SKM-1 (cell line): Measurements from ENCODE around the gene ELFN1.

Experiments used
- DNase-seq: peaks from one replicate; lab custom pipeline; 2025; ENCODE audit not compliant: unreplicated experiment; lab: John Stamatoyannopoulos, UW

Gene ELFN1

DNA sequence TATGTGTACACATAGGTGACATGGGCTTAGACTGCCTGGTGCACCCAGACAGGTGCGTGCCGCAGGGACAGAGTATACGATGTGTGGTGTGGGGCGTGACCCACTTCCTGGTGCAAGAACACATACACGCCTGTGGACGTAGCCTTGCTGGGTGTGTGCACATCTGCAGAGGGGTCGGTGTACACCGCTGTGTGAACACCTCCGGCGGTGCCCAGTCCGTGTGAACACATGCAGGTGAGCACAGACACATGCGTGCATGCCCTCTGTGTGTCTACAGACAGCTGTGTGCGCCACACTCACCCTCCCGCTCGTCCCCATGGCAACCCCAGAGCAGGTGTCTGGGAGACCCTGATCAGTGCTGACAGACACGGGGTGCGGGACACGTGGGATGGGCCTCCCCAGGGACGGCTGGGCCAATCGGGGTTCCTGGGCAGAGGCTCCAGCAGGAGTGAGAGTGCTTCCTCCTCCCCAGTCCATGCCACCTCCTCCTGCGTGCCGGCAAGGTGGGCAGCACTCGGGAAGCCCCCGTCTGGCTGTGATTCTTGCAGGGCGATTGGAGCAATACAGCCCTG, 23.4 kb downstream of the ELFN1 start:
- no peak for DNase-seq

GRCh38 chr7:1693991-1694524, 24.0 kb downstream of the ELFN1 start:
- no peak for DNase-seq

GRCh38 chr7:1694611-1695511, 24.8 kb downstream of the ELFN1 start:
- DNase-seq = no peak

DNA sequence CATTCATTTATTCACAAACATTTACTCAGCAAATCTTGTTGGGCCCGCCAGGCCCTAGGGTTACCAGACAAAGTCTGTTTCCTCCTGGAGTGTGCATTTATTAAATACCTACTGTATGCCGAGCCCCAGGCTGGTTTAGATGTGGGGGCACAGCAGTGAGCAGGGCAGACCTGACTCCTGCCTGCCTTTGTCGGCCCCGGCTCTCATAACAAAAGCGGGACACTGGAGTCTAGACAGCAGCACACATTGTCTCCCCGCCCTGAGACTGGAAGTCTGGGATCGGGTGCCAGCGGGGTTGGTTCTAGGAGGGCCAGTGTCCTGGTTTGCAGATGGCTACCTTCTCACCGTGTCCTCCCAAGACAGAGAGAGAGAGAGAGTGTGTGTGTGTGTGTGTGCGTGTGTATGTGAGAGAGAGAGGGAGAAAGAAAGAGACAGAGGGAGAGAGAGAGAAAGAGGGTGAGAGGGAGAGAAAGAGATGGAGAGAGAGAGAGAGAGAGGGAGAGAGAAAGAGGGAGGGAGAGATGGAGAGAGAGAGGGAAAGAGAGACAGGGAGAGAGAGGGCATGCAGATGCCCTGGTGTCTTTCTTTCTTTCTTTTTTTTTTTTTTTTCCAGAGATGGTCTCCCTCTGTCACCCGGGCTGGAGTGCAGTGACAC, 25.9 kb downstream of the ELFN1 start:
- no peak for DNase-seq

GRCh38 chr7:1696671-1697498, 26.8 kb downstream of the ELFN1 start:
- DNase-seq = no peak

DNA sequence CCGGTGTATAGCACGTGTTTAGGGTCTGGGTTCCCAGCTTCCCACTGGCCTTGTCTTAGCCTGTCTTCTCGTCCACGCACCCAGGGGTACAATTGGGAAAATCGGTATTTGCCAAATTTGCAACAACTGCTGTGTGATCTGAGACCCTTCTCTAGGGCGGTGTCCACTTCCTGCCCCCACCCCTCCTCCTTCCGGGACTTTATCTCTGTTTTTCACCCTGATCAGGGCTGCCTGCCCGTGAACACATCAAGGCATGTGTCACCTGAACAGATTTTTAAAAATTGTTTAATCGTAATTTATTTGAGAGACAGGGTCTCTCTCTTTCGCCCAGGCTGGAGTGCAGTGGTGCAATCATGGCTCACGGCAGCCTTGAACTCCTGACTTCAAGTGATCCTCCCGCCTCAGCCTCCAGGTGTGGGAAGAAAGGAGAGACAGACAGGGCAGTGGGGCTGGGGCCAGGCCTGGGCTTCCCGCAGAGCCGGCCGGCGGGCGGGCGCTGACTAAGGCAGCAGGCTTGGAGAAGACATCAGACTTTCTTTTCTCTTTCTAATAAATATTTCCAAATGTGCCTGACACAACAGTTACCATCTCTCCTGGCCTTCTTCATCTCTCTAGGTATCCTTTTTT, 27.5 kb downstream of the ELFN1 start:
- DNase-seq = no peak

- no peak for DNase-seq
These were observed 28.1 kb downstream of the ELFN1 start for GRCh38 chr7:1698201-1698600.

DNA sequence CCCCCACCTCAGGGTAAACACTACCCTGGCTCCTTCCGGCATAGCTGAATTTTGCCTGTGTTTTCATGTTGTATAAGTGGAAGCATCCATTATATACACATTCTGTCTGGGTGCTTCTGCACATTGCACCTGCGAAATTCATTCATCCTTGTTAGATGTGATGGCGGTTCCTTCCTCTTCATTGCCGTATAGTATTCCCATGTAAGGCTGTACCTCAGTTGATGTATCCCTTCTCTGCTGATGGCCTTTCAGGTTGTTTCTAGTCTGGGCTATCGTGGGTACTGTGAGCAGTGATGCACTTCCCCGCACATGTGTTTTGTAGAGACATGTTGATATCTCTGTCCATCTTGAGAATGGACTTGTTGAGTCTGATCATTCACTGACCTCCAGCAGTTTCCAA, 28.9 kb downstream of the ELFN1 start:
- no peak for DNase-seq

- no peak for DNase-seq
These were observed 30.0 kb downstream of the ELFN1 start for GRCh38 chr7:1700086-1700485.

- no peak for DNase-seq
These were observed 30.7 kb downstream of the ELFN1 start for GRCh38 chr7:1700536-1701333.

- no peak for DNase-seq
These were observed 32.6 kb downstream of the ELFN1 start for GRCh38 chr7:1702652-1703051.

DNA sequence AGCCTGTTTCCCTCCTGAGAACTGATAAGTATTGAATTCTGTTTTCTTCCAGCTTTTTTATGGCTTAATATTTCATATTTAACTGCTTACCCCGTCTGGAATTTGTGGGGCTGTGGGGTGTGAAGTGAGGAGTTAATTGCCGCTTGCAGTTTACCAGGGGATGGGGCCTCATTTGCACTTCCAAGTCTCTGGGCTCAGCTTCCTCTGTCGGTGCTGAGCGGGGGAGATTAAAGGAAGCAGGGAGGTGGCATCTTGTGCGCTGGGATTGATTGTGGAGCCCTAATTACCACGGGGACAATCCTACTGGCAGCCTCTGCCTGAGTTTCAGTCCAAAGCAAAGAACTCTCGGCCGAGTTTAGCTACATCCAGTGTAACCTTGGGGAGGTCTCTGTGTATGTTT, 33.4 kb downstream of the ELFN1 start:
- DNase-seq = no peak

GRCh38 chr7:1703871-1704810, 34.1 kb downstream of the ELFN1 start:
- DNase-seq = no peak

DNA sequence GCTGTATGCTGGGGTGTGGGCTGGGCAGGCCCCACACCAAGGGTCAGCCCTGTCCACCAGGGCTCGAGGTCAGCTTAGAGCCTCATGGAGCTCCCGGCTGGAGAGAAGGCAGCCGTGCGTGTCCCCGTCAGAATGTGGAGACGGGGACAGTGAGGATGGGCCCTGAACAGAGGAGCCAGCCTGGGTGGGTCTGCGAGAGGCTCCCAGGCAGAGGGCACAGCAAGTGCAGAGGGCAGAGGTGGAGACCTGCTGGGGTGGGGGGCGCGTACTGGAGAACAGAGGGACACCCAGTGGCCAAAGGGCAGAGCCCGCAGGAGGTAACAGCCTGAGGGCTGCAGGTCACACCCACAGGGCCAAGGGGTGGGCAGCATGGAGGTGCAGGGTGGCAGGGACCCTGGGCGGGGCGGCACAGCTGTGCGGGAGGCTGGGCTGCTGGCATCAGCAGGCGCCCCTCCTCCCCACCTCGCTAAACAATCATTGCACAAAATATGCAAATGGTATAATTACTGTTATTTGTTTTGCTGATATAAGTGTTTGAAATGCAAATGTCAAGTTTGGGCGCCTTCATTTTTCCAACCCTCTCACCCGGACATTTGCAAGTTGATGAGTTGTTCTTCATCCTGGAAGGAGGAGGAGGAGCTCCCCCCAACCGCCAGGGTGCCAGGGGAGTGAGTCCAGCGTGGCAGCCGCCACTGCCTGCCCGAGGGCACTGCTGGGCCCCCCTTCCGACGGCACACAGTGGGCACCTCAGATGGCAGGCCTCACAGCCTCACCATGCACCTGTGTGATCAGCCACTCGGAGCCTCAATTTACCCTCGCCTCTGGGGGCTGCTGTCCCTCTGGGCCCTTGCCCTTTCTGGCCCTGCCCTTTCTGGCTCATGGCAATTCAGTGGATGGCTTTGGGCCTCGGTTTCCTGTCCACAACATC, 35.0 kb downstream of the ELFN1 start:
- no peak for DNase-seq

GRCh38 chr7:1705856-1706255, 35.8 kb downstream of the ELFN1 start:
- DNase-seq = no peak

DNA sequence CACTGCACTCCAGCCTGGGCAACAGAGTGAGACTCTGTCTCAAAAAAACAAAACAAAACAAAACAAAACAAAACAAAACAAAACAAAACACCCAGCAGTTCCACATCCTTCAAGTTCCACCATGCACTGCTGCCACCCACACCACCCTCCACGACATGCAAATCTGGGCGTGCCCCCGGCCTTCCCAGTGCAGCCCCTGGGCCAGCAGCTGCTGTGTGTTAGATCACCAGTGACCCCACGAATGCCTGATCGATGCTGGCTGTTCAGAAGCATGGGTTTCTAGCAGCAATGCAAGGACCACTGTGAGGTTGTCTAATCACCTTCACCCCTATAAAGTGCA, 36.3 kb downstream of the ELFN1 start:
- no peak for DNase-seq

DNA sequence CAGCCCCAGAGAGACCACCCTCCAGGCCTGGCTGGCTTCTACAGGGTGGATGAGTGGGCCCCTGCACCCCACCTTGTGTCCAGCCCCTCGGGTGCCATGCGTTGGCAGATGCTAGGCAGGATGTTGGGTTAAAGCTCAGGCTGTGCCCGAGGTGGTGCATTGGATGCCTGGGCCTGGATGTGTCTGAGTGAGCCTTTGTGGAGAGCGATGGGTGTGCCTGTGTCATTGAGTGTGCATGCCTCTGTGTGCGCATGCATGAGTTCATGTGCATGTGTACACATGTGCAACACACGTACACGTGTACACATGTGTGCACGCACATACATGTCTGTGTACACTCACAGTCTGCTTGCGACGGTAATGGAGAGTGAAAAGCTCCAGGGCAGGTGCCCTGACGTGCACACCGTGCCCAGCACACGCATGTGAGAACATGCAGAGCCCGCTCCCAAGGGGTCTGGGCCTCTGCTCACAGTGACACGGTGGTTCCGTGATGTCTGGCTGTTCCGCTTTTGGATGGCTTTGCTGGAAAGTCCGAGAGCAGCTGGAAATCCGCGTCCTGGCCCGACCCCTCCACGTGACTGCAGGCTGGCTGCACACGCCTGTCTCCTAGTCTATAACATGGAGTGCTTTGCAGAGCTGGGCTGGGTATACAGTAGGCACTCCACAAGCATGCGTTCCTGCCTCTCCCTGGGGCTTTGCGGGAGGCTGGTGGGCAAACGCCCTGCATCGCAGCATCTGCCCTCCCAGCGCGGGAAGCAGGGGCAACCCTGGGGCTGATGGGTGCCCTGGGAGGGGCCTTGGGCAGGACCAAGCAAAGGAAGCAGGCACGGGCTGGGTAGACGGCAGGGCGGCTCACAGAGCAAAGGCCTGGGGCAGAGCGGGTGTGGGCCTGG, 36.9 kb downstream of the ELFN1 start:
- no peak for DNase-seq
